Epithelial cell of proximal tubule (primary cell): ENCODE results near the gene PKHD1. TPM values are rescaled to one million over a fixed set of nuclear protein-coding genes. Genes with fewer than 3 reads are reported as not detected.
"Not testable (repeated sequence)": the region's sequence is repeated elsewhere in the genome, so short reads cannot be mapped to it uniquely, and the experiment has no call there.

Experiments used
- DNase-seq: peaks from one replicate; pipeline ENCODE4 v3.0.0-alpha.2; 2011; ENCODE audit warnings: low read depth
- H3K4me3 ChIP-seq: 2 replicates; pipeline ENCODE4 v1.5.1; 2011; ENCODE audit warnings: low read depth, mild to moderate bottlenecking, low read length
- CTCF ChIP-seq: conservative IDR thresholded peaks from 2 replicates; pipeline ENCODE4 v1.5.1; 2012; ENCODE audit warnings: low read depth, mild to moderate bottlenecking, low read length
- total RNA-seq: library from RNA; depleted of rRNA; stranded (reverse); fragments of >200 nt; gene quantifications from 2 replicates; pipeline ENCODE4 v1.2.3, GENCODE V29; 2015

PKHD1 gene
- total RNA-seq, 1 donor from 2014 or later = 1.7 TPM

- TF ChIP-seq CTCF = no peak
- H3K4me3 ChIP-seq = no peak overlapping the region
- DNase-seq = no peak
These were observed 222.2 kb downstream of the PKHD1 start for GRCh38 chr6:51865176-51865575.

GRCh38 chr6:51857134-51857533 is 230.3 kb downstream of the PKHD1 start:
- no peak overlapping the region for H3K4me3 ChIP-seq
- no peak for TF ChIP-seq CTCF
- no peak for DNase-seq

GRCh38 chr6:51856508-51856907 is 230.9 kb downstream of the PKHD1 start:
- no peak for TF ChIP-seq CTCF
- no peak for DNase-seq
- H3K4me3 ChIP-seq = no peak overlapping the region

- DNase-seq = no peak
- H3K4me3 ChIP-seq = no peak overlapping the region
- peak; percentile 79 for TF ChIP-seq CTCF
These were observed 231.9 kb downstream of the PKHD1 start for GRCh38 chr6:51855310-51856082.

- no peak for DNase-seq
- H3K4me3 ChIP-seq = no peak overlapping the region
- no peak for TF ChIP-seq CTCF
These were observed 232.5 kb downstream of the PKHD1 start for GRCh38 chr6:51854876-51855275.

- no peak for TF ChIP-seq CTCF
- no peak for DNase-seq
- H3K4me3 ChIP-seq = no peak overlapping the region
These were observed 233.1 kb downstream of the PKHD1 start for GRCh38 chr6:51854347-51854746.

GRCh38 chr6:51853109-51853508 is 234.3 kb downstream of the PKHD1 start:
- not testable (repeated sequence) for DNase-seq, H3K4me3 ChIP-seq
